ENCODE data around the gene NF2. TPM values are rescaled to one million over a fixed set of nuclear protein-coding genes. Genes with fewer than 3 reads are reported as not detected.

NF2 gene
- total RNA-seq, 1 donor from 2014 or later, result 38.5 TPM

DNA sequence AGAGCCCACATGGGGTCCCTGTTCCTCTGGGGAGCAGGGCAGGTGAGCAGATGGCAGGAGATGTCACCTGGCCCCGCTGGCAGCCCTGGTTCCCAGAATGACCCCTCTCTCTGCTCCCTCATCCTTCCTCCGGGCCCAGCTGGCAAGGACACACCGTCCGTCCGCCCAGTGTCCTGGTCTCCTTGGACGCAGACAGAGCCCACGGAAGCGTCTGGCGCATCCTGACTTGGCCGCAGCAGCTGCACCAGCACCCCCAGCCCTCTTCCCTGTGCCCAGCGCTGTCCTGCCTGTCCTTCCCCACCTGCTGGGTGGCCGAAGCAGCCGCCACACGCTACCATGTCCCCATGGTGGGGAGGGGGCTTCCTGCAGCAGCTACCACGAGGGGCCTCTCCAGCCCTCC is 106.8 kb downstream of the NF2 start:
- H3K27ac ChIP-seq (replicated peaks), result no peak overlapping the region
- no peak for DNase-seq
- no peaks in the 10 kb centered on the region for H3K36me3 ChIP-seq
- peaks cover 85% of the 10 kb centered on the region for H3K27me3 ChIP-seq (ENCODE audit: low read depth)
- H3K4me1 ChIP-seq, result peaks cover 6% of the 10 kb centered on the region
- H3K4me3 ChIP-seq, result no peak overlapping the region
- intact Hi-C loops (cut with micrococcal nuclease), result no loop called here
- no peak for TF ChIP-seq CTCF (IDR thresholded peaks at IDR 0.05; ENCODE audit: borderline replicate concordance)
- H3K9me3 ChIP-seq (replicated peaks), result no peaks in the 10 kb centered on the region

GRCh38 chr22:29710922-29711593 is 107.6 kb downstream of the NF2 start:
- no peaks in the 10 kb centered on the region for H3K36me3 ChIP-seq
- peak; percentile 67 for DNase-seq
- no peak overlapping the region for H3K27ac ChIP-seq (replicated peaks)
- TF ChIP-seq CTCF (IDR thresholded peaks at IDR 0.05; ENCODE audit: borderline replicate concordance), result no peak
- intact Hi-C loops (cut with micrococcal nuclease), result no loop called here
- H3K27me3 ChIP-seq (ENCODE audit: low read depth), result peaks cover 83% of the 10 kb centered on the region
- no peaks in the 10 kb centered on the region for H3K9me3 ChIP-seq (replicated peaks)
- no peak overlapping the region for H3K4me3 ChIP-seq
- H3K4me1 ChIP-seq, result peaks cover 5% of the 10 kb centered on the region

- peaks cover 5% of the 10 kb centered on the region for H3K4me1 ChIP-seq
- H3K36me3 ChIP-seq, result no peaks in the 10 kb centered on the region
- H3K4me3 ChIP-seq, result no peak overlapping the region
- H3K27me3 ChIP-seq (ENCODE audit: low read depth), result peaks cover 79% of the 10 kb centered on the region
- no peak overlapping the region for H3K27ac ChIP-seq (replicated peaks)
- TF ChIP-seq CTCF (IDR thresholded peaks at IDR 0.05; ENCODE audit: borderline replicate concordance), result no peak
- H3K9me3 ChIP-seq (replicated peaks), result no peaks in the 10 kb centered on the region
- intact Hi-C loops (cut with micrococcal nuclease), result no loop called here
- DNase-seq, result no peak
These were observed 108.7 kb downstream of the NF2 start for GRCh38 chr22:29712119-29712518.

- Histone ChIP-seq H3K36me3 (no peaks in the 10 kb centered on the region), H3K4me3 (no peak overlapping the region), H3K27ac (replicated peaks) (no peak overlapping the region), H3K9me3 (replicated peaks) (no peaks in the 10 kb centered on the region), H3K27me3 (ENCODE audit: low read depth) (peaks cover 86% of the 10 kb centered on the region), H3K4me1 (peaks cover 5% of the 10 kb centered on the region)
- no peak for TF ChIP-seq CTCF (IDR thresholded peaks at IDR 0.05; ENCODE audit: borderline replicate concordance)
- intact Hi-C loops (cut with micrococcal nuclease), result no loop called here
- DNase-seq, result no peak
These were observed 109.8 kb downstream of the NF2 start for GRCh38 chr22:29713156-29713727.

- TF ChIP-seq CTCF (IDR thresholded peaks at IDR 0.05; ENCODE audit: borderline replicate concordance), result no peak
- no peaks in the 10 kb centered on the region for H3K36me3 ChIP-seq
- peaks cover 5% of the 10 kb centered on the region for H3K4me1 ChIP-seq
- H3K27me3 ChIP-seq (ENCODE audit: low read depth), result peaks cover 88% of the 10 kb centered on the region
- H3K27ac ChIP-seq (replicated peaks), result no peak overlapping the region
- H3K4me3 ChIP-seq, result no peak overlapping the region
- no peak for DNase-seq
- intact Hi-C loops (cut with micrococcal nuclease), result no loop called here
- no peaks in the 10 kb centered on the region for H3K9me3 ChIP-seq (replicated peaks)
These were observed 111.8 kb downstream of the NF2 start for GRCh38 chr22:29715240-29715639.

Measured in left ventricle myocardium inferior (tissue), 1 donor.